ENCODE data around the gene FA2H. TPM values are rescaled to one million over a fixed set of nuclear protein-coding genes. Genes with fewer than 3 reads are reported as not detected.
A peak's percentile ranks its signal among the peaks of the same experiment; 100 is the strongest.

The FA2H gene
- total RNA-seq, 1 donor from 2014 or later, result not detected

DNA sequence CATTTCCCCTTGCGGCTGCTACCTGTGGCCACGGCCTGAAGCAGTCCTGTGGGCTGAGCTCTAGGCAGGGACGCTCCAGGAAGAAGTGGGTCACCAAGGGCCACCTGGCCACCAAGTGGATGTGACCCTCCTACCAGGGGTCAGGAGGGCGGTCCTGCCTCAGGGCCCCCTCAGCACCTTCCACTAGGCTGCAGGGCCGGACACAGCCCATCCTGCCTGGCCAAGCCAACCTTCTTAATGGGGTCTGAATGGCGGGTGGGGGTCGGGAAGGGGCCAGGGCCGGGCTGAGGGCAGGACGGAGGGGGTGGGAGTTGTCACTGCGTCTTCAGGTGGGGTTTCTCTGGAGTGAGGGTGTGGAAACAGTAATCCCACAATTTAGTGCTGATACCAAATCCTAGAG lies 60.7 kb downstream of the FA2H start:
- TF ChIP-seq, protein P1, sequence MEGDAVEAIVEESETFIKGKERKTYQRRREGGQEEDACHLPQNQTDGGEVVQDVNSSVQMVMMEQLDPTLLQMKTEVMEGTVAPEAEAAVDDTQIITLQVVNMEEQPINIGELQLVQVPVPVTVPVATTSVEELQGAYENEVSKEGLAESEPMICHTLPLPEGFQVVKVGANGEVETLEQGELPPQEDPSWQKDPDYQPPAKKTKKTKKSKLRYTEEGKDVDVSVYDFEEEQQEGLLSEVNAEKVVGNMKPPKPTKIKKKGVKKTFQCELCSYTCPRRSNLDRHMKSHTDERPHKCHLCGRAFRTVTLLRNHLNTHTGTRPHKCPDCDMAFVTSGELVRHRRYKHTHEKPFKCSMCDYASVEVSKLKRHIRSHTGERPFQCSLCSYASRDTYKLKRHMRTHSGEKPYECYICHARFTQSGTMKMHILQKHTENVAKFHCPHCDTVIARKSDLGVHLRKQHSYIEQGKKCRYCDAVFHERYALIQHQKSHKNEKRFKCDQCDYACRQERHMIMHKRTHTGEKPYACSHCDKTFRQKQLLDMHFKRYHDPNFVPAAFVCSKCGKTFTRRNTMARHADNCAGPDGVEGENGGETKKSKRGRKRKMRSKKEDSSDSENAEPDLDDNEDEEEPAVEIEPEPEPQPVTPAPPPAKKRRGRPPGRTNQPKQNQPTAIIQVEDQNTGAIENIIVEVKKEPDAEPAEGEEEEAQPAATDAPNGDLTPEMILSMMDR (IDR thresholded peaks at IDR 0.05), result no peak
- Histone ChIP-seq H3K4me3 (no peak overlapping the region), H3K27ac (no peak overlapping the region), H3K4me1 (no peaks in the 10 kb centered on the region), H3K36me3 (no peaks in the 10 kb centered on the region), H3K9me3 (no peaks in the 10 kb centered on the region), H3K27me3 (no peaks in the 10 kb centered on the region)
- intact Hi-C loops (cut with DNase I), result no loop called here
- DNase-seq (ENCODE audit: low spot score in 2 of 2), result no peak

- Histone ChIP-seq H3K36me3 (no peaks in the 10 kb centered on the region), H3K4me1 (no peaks in the 10 kb centered on the region), H3K27ac (no peak overlapping the region), H3K27me3 (no peaks in the 10 kb centered on the region), H3K9me3 (no peaks in the 10 kb centered on the region), H3K4me3 (no peak overlapping the region)
- intact Hi-C loops (cut with DNase I), result no loop called here
- TF ChIP-seq, protein P1 (IDR thresholded peaks at IDR 0.05), result no peak
- no peak for DNase-seq (ENCODE audit: low spot score in 2 of 2)
These were observed 61.3 kb downstream of the FA2H start for GRCh38 chr16:74713325-74713724.

GRCh38 chr16:74711938-74712337 lies 62.7 kb downstream of the FA2H start:
- Histone ChIP-seq H3K27ac (no peak overlapping the region), H3K27me3 (no peaks in the 10 kb centered on the region), H3K36me3 (no peaks in the 10 kb centered on the region), H3K4me1 (no peaks in the 10 kb centered on the region), H3K9me3 (no peaks in the 10 kb centered on the region), H3K4me3 (no peak overlapping the region)
- TF ChIP-seq, protein P1 (IDR thresholded peaks at IDR 0.05), result no peak
- DNase-seq (ENCODE audit: low spot score in 2 of 2), result no peak
- intact Hi-C loops (cut with DNase I), result no loop called here

GRCh38 chr16:74710401-74710800 lies 64.2 kb downstream of the FA2H start:
- no peaks in the 10 kb centered on the region for H3K9me3 ChIP-seq
- H3K27ac ChIP-seq, result no peak overlapping the region
- no peaks in the 10 kb centered on the region for H3K4me1 ChIP-seq
- DNase-seq (ENCODE audit: low spot score in 2 of 2), result no peak
- TF ChIP-seq, protein P1 (IDR thresholded peaks at IDR 0.05), result no peak
- H3K4me3 ChIP-seq, result no peak overlapping the region
- no peaks in the 10 kb centered on the region for H3K36me3 ChIP-seq
- no peaks in the 10 kb centered on the region for H3K27me3 ChIP-seq
- intact Hi-C loops (cut with DNase I), result no loop called here

GRCh38 chr16:74709441-74709877 lies 65.2 kb downstream of the FA2H start:
- TF ChIP-seq, protein P1 (IDR thresholded peaks at IDR 0.05), result peak; percentile 82 to 95 (median 93)
- Histone ChIP-seq H3K4me1 (no peaks in the 10 kb centered on the region), H3K27me3 (no peaks in the 10 kb centered on the region), H3K36me3 (no peaks in the 10 kb centered on the region), H3K4me3 (no peak overlapping the region), H3K27ac (no peak overlapping the region), H3K9me3 (no peaks in the 10 kb centered on the region)
- intact Hi-C loops (cut with DNase I), result loop anchor here (1.0 to 10.0 kb wide), 3 partner anchors 153 to 435 kb away; partner anchors contain the start of genes LDHD and ZFP1
- DNase-seq (ENCODE audit: low spot score in 2 of 2), result peak in 1 of 2 donors; percentile 81
